HCT116 (cell line): ENCODE results near the gene SRD5A3. TPM values are rescaled to one million over a fixed set of nuclear protein-coding genes. Genes with fewer than 3 reads are reported as not detected.

Experiments used
- ATAC-seq: fragments of 200-7000 bp; cut with Tn5 transposase; 2 replicates; pipeline ENCODE4 v1.9.1; 2020; ENCODE audit warnings: mild to moderate bottlenecking, moderate library complexity
- BruUV-seq: library from RNA; stranded (reverse); fragments of 400-500 nt; replicated peaks from 2 replicates; lab custom pipeline; 2021; lab: Mats Ljungman, UMichigan
- CTCF ChIA-PET: fragments of 300-600 bp; sonication (Branson Sonifier 250); formaldehyde crosslinking; loops from one replicate; lab custom pipeline; 2021; ENCODE audit warnings: antibody characterized with exemption; lab: Charles Lee
- POLR2A ChIA-PET: fragments of 300-600, 350-600 bp; sonication (Branson Sonifier 250); formaldehyde crosslinking; loops from one replicate; lab custom pipeline; 2021; ENCODE audit warnings: antibody characterized with exemption; lab: Charles Lee
- RAD21 ChIA-PET, 2 experiments: fragments of 300-600 bp; sonication (Branson Sonifier 250); formaldehyde crosslinking; loops; one replicate each; lab custom pipeline; 2023; ENCODE audit warnings: low total read pairs in 2 of 2; ENCODE audit not compliant: uncharacterized antibody in 2 of 2, unreplicated experiment in 2 of 2, low non-redundant PET in 1 of 2; lab: Charles Lee
- DNase-seq: peaks from one replicate; pipeline ENCODE4 v3.0.0-alpha.2; 2010; ENCODE audit warnings: low read depth, low spot score
- H2AFZ ChIP-seq: fragments of 200-600 bp; shearing (Covaris generic), sonication (generic); 2 replicates; pipeline ENCODE4 v1.6.1; 2017; ENCODE audit warnings: low read depth, mixed run types, mixed read lengths, antibody characterized with exemption, low read length; ENCODE audit not compliant: poor library complexity, severe bottlenecking
- H3K27ac ChIP-seq: 2 replicates; pipeline ENCODE4 v1.5.1; 2012; ENCODE audit warnings: low read depth, low read length
- H3K27me3 ChIP-seq: fragments of 200-600 bp; sonication (generic); 2 replicates; pipeline ENCODE4 v1.6.1; 2016; ENCODE audit warnings: mixed run types, low read length, mixed read lengths; ENCODE audit not compliant: insufficient read depth
- H3K36me3 ChIP-seq, 2 experiments: fragments of 200-500 bp in 1 of 2; fragments of 200-600 bp in 1 of 2; sonication (Bioruptor generic) in 1 of 2; sonication (generic) in 1 of 2; 2 replicates each; pipeline versions ENCODE4 v1.5.1 to v1.6.1; 2014 to 2016; ENCODE audit warnings: low read length in 2 of 2, inconsistent platforms in 1 of 2, mixed read lengths in 1 of 2, mixed run types in 1 of 2; ENCODE audit not compliant: insufficient read depth in 2 of 2, control insufficient read depth in 1 of 2
- H3K4me1 ChIP-seq, 2 experiments: fragments of 200-600 bp in 1 of 2; sonication (generic) in 1 of 2; 2 replicates each; pipeline versions ENCODE4 v1.5.1 to v1.6.1; 2012 to 2017; ENCODE audit warnings: low read length in 2 of 2, inconsistent platforms in 1 of 2, mild to moderate bottlenecking in 1 of 2, mixed read lengths in 1 of 2, mixed run types in 1 of 2, moderate library complexity in 1 of 2; ENCODE audit not compliant: insufficient read depth in 2 of 2, control insufficient read depth in 1 of 2
- H3K4me2 ChIP-seq: fragments of 200-600 bp; sonication (generic); 2 replicates; pipeline ENCODE4 v1.6.1; 2017; ENCODE audit warnings: mixed run types, low read length, mixed read lengths
- H3K4me3 ChIP-seq, 2 experiments: fragments of 200-600 bp in 1 of 2; sonication (generic) in 1 of 2; replicated peaks in 1 of 2; 2 replicates each; pipeline ENCODE4 v1.5.1; 2011 to 2016; ENCODE audit warnings: low read length in 2 of 2, control low read depth in 1 of 2, low read depth in 1 of 2, mild to moderate bottlenecking in 1 of 2, mixed read lengths in 1 of 2, mixed run types in 1 of 2
- H3K79me2 ChIP-seq: fragments of 200-600 bp; sonication (generic); 2 replicates; pipeline ENCODE4 v1.6.1; 2017; ENCODE audit warnings: mild to moderate bottlenecking, mixed run types, low read length, moderate library complexity, mixed read lengths; ENCODE audit not compliant: insufficient read depth
- H3K9ac ChIP-seq: fragments of 200-600 bp; sonication (generic); 2 replicates; pipeline ENCODE4 v1.6.1; 2016; ENCODE audit warnings: low read length, mixed read lengths
- H3K9me2 ChIP-seq: fragments of 200-600 bp; sonication (generic), shearing (Covaris generic); 2 replicates; pipeline ENCODE4 v1.6.1; 2017; ENCODE audit warnings: mixed run types, mild to moderate bottlenecking, moderate library complexity; ENCODE audit not compliant: insufficient read depth
- H3K9me3 ChIP-seq, 2 experiments: fragments of 200-500 bp in 1 of 2; fragments of 200-600 bp in 1 of 2; sonication (Bioruptor generic) in 1 of 2; sonication (generic) in 1 of 2; 2 replicates each; pipeline ENCODE4 v1.6.1; 2014 to 2017; ENCODE audit warnings: low read length in 2 of 2, mixed read lengths in 2 of 2, inconsistent platforms in 1 of 2, low read depth in 1 of 2, mild to moderate bottlenecking in 1 of 2, mixed run types in 1 of 2, moderate library complexity in 1 of 2; ENCODE audit not compliant: control insufficient read depth in 1 of 2, insufficient read depth in 1 of 2
- H4K20me1 ChIP-seq: fragments of 200-600 bp; sonication (generic), shearing (Covaris generic); 2 replicates; pipeline ENCODE4 v1.6.1; 2017; ENCODE audit warnings: mixed run types, mild to moderate bottlenecking, moderate library complexity; ENCODE audit not compliant: insufficient read depth
- EGR1 ChIP-seq: IDR thresholded peaks from 2 replicates; pipeline ENCODE4 v1.6.1; 2012; ENCODE audit warnings: low read depth
- EZH2phosphoT487 ChIP-seq: fragments of 200-600 bp; IDR thresholded peaks from 2 replicates; pipeline ENCODE4 v1.6.1; 2018; ENCODE audit warnings: antibody characterized with exemption, borderline replicate concordance
- FOSL1 ChIP-seq: IDR thresholded peaks from 2 replicates; pipeline ENCODE4 v1.6.1; 2012; ENCODE audit warnings: low read depth
- POLR2AphosphoS5 ChIP-seq: IDR thresholded peaks from 2 replicates; pipeline ENCODE4 v1.6.1; 2011; ENCODE audit warnings: mild to moderate bottlenecking, low read depth, low read length, moderate library complexity
- SP1 ChIP-seq: IDR thresholded peaks from 2 replicates; pipeline ENCODE4 v1.6.1; 2012; ENCODE audit warnings: low read depth
- SRF ChIP-seq: IDR thresholded peaks from 2 replicates; pipeline ENCODE4 v1.6.1; 2012; ENCODE audit warnings: low read depth
- TCF7L2 ChIP-seq: IDR thresholded peaks from 2 replicates; pipeline ENCODE4 v1.7.0; 2011; ENCODE audit warnings: borderline replicate concordance, inconsistent platforms; ENCODE audit not compliant: insufficient read depth, insufficient read length; ENCODE audit errors: extremely low read depth
- intact Hi-C: fragments of 100-400 bp; cut with micrococcal nuclease; formaldehyde crosslinking; loops from 2 replicates; pipeline ENCODE4 v1.10.0; 2022
- total RNA-seq: library from RNA; stranded (reverse); gene quantifications from one replicate; pipeline ENCODE4 v1.2.1, GENCODE V29; 2021; ENCODE audit not compliant: unreplicated experiment
- TF ChIP-seq, protein P1 (sequence below), 3 experiments: fragments of 200-600 bp in 1 of 3; sonication (generic) in 1 of 3; IDR thresholded peaks in 2 of 3; conservative IDR thresholded peaks in 1 of 3; 2 replicates each; pipeline ENCODE4 v1.5.1; 2012 to 2017; ENCODE audit warnings: low read depth in 2 of 3, low read length in 2 of 3, antibody characterized with exemption in 1 of 3, borderline replicate concordance in 1 of 3, control low read depth in 1 of 3, mild to moderate bottlenecking in 1 of 3, mixed read lengths in 1 of 3, mixed run types in 1 of 3, moderate library complexity in 1 of 3; ENCODE audit not compliant: insufficient read depth in 1 of 3
- TF ChIP-seq, protein P2 (sequence below): IDR thresholded peaks from 2 replicates; pipeline ENCODE4 v1.6.1; 2012

SRD5A3 gene
- total RNA-seq, 1 experiment from 2014 or later: 19.9 TPM

DNA sequence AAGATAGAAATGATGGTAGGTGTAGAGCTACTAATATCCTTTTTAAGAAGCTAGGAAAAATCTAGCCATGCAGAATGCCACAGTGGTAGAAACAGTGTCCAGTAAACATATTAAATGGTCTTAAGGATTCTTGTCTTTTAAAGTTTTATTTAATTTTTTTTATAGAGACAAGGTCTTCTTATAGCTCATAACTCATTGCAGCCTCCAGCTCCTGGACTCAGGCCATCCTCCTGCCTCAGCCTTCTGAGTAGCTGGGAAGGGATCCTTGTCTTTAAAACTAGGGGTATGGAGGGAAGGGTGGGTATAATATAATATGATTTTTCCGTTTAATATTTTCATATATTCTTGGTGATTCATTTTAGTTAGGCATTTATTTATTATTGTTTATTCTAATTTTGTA is 53.5 kb downstream of the SRD5A3 start:
- TF ChIP-seq EGR1: no peak
- no peaks in the 10 kb centered on the region for H3K9me3 ChIP-seq
- no peaks in the 10 kb centered on the region for H3K27me3 ChIP-seq
- ATAC-seq (no peak), DNase-seq (no peak)
- intact Hi-C loops: no loop called here
- peaks cover 24% of the 10 kb centered on the region; the same call in 1 of the 2 replicates for H4K20me1 ChIP-seq
- H2AFZ ChIP-seq: no peak overlapping the region
- H3K79me2 ChIP-seq: peaks cover 78% of the 10 kb centered on the region
- H3K36me3 ChIP-seq: peaks cover 18 to 24% of the 10 kb centered on the region in 2 experiments
- peaks cover 18 to 24% of the 10 kb centered on the region in 2 experiments for H3K4me1 ChIP-seq
- no TSS peak for BruUV-seq
- ChIA-PET RAD21 (no interaction called here), CTCF (no interaction called here), POLR2A (no interaction called here)
- no peak overlapping the region for H3K27ac ChIP-seq
- no peak overlapping the region for H3K4me3 ChIP-seq
- H3K9ac ChIP-seq: no peak overlapping the region
- H3K9me2 ChIP-seq: no peaks in the 10 kb centered on the region
- no peak overlapping the region for H3K4me2 ChIP-seq

DNA sequence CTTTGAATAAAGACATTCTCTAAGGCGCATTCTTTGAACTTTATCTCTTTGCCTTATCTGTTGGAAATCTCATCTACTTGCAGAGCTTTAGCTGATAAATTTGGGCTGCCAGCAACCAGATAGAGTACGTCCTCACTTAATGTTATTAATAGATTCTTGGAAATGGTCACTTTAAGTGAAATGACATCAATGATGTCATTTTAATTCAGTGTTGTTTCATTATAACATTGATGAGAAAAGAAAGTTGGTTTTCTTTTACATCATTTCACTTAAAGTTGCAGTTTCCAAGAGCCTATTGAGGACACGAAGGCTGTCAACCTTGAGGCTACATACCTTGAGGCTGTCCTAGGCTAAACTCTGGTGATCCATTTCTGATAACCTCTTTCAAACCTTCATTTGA is 59.0 kb downstream of the SRD5A3 start:
- H3K9me3 ChIP-seq: no peaks in the 10 kb centered on the region
- TF ChIP-seq TCF7L2 (no peak), POLR2AphosphoS5 (no peak), SRF (no peak), EGR1 (no peak), SP1 (no peak), EZH2phosphoT487 (no peak), FOSL1 (no peak)
- TF ChIP-seq, protein P1, sequence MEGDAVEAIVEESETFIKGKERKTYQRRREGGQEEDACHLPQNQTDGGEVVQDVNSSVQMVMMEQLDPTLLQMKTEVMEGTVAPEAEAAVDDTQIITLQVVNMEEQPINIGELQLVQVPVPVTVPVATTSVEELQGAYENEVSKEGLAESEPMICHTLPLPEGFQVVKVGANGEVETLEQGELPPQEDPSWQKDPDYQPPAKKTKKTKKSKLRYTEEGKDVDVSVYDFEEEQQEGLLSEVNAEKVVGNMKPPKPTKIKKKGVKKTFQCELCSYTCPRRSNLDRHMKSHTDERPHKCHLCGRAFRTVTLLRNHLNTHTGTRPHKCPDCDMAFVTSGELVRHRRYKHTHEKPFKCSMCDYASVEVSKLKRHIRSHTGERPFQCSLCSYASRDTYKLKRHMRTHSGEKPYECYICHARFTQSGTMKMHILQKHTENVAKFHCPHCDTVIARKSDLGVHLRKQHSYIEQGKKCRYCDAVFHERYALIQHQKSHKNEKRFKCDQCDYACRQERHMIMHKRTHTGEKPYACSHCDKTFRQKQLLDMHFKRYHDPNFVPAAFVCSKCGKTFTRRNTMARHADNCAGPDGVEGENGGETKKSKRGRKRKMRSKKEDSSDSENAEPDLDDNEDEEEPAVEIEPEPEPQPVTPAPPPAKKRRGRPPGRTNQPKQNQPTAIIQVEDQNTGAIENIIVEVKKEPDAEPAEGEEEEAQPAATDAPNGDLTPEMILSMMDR (IDR thresholded peaks at IDR 0.05 in 2 of 3, conservative IDR thresholded peaks at IDR 0.05 in 1 of 3; ENCODE audit: borderline replicate concordance in 1 of 3, insufficient read depth in 1 of 3, low read depth in 2 of 3, low read length in 2 of 3): no peak
- TF ChIP-seq, protein P2, sequence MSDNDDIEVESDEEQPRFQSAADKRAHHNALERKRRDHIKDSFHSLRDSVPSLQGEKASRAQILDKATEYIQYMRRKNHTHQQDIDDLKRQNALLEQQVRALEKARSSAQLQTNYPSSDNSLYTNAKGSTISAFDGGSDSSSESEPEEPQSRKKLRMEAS: no peak
- ChIA-PET POLR2A (no interaction called here), CTCF (no interaction called here), RAD21 (no interaction called here)
- H3K9ac ChIP-seq: no peak overlapping the region
- peaks cover 20 to 32% of the 10 kb centered on the region in 2 experiments for H3K36me3 ChIP-seq
- H4K20me1 ChIP-seq: peaks cover 24% of the 10 kb centered on the region; the same call in 1 of the 2 replicates
- H2AFZ ChIP-seq: no peak overlapping the region
- intact Hi-C loops: no loop called here
- ATAC-seq (no peak), DNase-seq (no peak)
- H3K4me2 ChIP-seq: no peak overlapping the region
- H3K4me1 ChIP-seq: no peaks in the 10 kb centered on the region
- H3K4me3 ChIP-seq: no peak overlapping the region
- no TSS peak for BruUV-seq
- peaks cover 91% of the 10 kb centered on the region for H3K79me2 ChIP-seq
- no peak overlapping the region for H3K27ac ChIP-seq
- no peaks in the 10 kb centered on the region for H3K27me3 ChIP-seq
- no peaks in the 10 kb centered on the region for H3K9me2 ChIP-seq
